BLaER1 treated with 17β-estradiol and CSF1 and Interleukin-3, amounts not matched to agents 10 nM and 100 nM (cell line): ENCODE measurements around the gene NPY1R.

Experiments used
- H3K27ac ChIP-seq, 11 experiments: shearing (Covaris generic); formaldehyde crosslinking; 2 replicates each; pipeline ENCODE4 v1.8.1; 2022
- H3K27me3 ChIP-seq, 11 experiments: shearing (Covaris generic); formaldehyde crosslinking; 2 replicates each; pipeline ENCODE4 v1.8.1; 2022
- H3K36me3 ChIP-seq, 11 experiments: shearing (Covaris generic); formaldehyde crosslinking; 2 replicates each; pipeline ENCODE4 v1.8.1; 2022
- H3K4me1 ChIP-seq, 10 experiments: shearing (Covaris generic); formaldehyde crosslinking; 2 replicates each; pipeline ENCODE4 v1.8.1; 2022
- H3K4me2 ChIP-seq, 11 experiments: shearing (Covaris generic); formaldehyde crosslinking; 2 replicates each; pipeline ENCODE4 v1.8.1; 2022
- H3K4me3 ChIP-seq, 10 experiments: shearing (Covaris generic); formaldehyde crosslinking; 2 replicates each; pipeline ENCODE4 v1.8.1; 2022
- H3K9ac ChIP-seq, 11 experiments: shearing (Covaris generic); formaldehyde crosslinking; 2 replicates each; pipeline ENCODE4 v1.8.1; 2022
- H3K9me3 ChIP-seq, 11 experiments: shearing (Covaris generic); formaldehyde crosslinking; replicated peaks in 1 of 11; 2 replicates each; pipeline ENCODE4 v1.8.1; 2022
- H4K20me1 ChIP-seq, 11 experiments: shearing (Covaris generic); formaldehyde crosslinking; 2 replicates each; pipeline ENCODE4 v1.8.1; 2022
- Cebpa-rat ChIP-seq, 11 experiments: shearing (Covaris generic); IDR thresholded peaks; 2 replicates each; pipeline ENCODE4 v1.8.1; 2022

The NPY1R gene

GRCh38 chr4:163343604-163344146 is 11.3 kb upstream of the NPY1R start, which contains the start of gene NPY5R:
Gene NPY5R (plus strand): TSS chr4:163343892. CDS start chr4:163350274, 6,382 bp downstream.
- no peak within 1 kb of the TSS for H3K27ac ChIP-seq
- H3K36me3 ChIP-seq, result no peaks in the 10 kb centered on the region
- no peaks in the 10 kb centered on the region for H3K27me3 ChIP-seq
- H3K4me2 ChIP-seq, result no peak within 1 kb of the TSS
- no peaks in the 10 kb centered on the region for H3K4me1 ChIP-seq
- no peaks in the 10 kb centered on the region for H4K20me1 ChIP-seq
- no peak within 1 kb of the TSS for H3K4me3 ChIP-seq
- H3K9ac ChIP-seq, result no peak within 1 kb of the TSS
- peaks cover 12 to 18% (median 13%) of the 10 kb centered on the region in 11 experiments for H3K9me3 ChIP-seq
- TF ChIP-seq Cebpa-rat (IDR thresholded peaks at IDR 0.05), result no peak

- Histone ChIP-seq H3K27me3 (no peaks in the 10 kb centered on the region), H3K9ac (no peak overlapping the region), H3K9me3 (peaks cover 14 to 22% (median 19%) of the 10 kb centered on the region in 11 experiments), H3K27ac (no peak overlapping the region), H4K20me1 (no peaks in the 10 kb centered on the region; a peak in 1 of 22 replicates), H3K36me3 (no peaks in the 10 kb centered on the region; a peak in 1 of 22 replicates), H3K4me2 (no peak overlapping the region), H3K4me1 (no peaks in the 10 kb centered on the region), H3K4me3 (no peak overlapping the region)
- TF ChIP-seq Cebpa-rat (IDR thresholded peaks at IDR 0.05), result no peak
Measured at GRCh38 chr4:163335384-163335783, 3.0 kb upstream of the NPY1R start.

GRCh38 chr4:163331629-163332376 is 593 bp downstream of the NPY1R start:
- Histone ChIP-seq H3K9me3 (peaks cover 14 to 22% (median 19%) of the 10 kb centered on the region in 11 experiments), H3K36me3 (no peaks in the 10 kb centered on the region; a peak in 1 of 22 replicates), H3K4me2 (peak overlapping the region in 3 of 11 experiments; percentile 61 to 67 (median 63); a peak in 3 of 22 replicates), H3K4me1 (no peaks in the 10 kb centered on the region), H3K27me3 (no peaks in the 10 kb centered on the region), H3K4me3 (0 out of 20 replicates have a peak overlapping the region, but pooled peaks of 2 of the 10 experiments have one; percentile 37 to 49), H3K9ac (no peak overlapping the region), H3K27ac (no peak overlapping the region), H4K20me1 (no peaks in the 10 kb centered on the region; a peak in 1 of 22 replicates)
- no peak for TF ChIP-seq Cebpa-rat (IDR thresholded peaks at IDR 0.05)

DNA sequence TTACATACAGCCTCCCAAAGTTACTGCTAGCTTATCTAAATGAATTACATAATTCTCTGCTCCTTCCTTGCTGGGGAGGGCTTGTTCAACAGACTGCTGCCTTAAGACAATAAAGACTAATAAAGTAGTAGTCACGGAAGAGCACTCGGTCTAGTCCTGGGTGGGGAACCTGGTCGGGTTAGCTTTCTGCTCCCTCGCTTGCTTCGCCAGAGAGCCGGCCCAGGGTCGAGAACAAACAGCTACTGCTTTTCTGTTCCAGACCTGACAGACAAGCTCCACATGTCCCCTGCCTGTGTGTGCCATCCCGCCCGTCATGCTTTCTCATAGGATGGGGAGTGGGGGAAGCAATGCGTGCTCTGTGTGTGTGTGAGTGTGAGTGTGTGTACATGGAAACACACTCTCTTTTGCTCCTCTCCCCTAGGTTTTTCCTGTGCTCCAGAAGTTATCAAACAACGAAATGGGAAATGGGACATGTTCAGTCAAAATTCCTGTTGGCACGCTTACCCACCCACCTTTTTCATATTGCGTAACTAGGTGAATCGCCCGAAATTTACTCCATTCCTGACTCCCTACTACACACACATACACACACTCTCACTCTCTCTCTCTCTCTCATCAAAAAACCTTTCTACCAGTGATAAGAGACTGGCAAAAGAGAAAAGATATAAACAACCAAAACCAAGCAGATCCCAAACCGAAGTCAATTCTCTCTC is 1.3 kb downstream of the NPY1R start:
- no peaks in the 10 kb centered on the region; a peak in 1 of 22 replicates for H3K36me3 ChIP-seq
- H3K4me1 ChIP-seq, result no peaks in the 10 kb centered on the region
- H3K9ac ChIP-seq, result no peak overlapping the region
- H3K4me3 ChIP-seq, result no peak overlapping the region
- no peaks in the 10 kb centered on the region; a peak in 1 of 22 replicates for H4K20me1 ChIP-seq
- no peaks in the 10 kb centered on the region for H3K27me3 ChIP-seq
- no peak overlapping the region for H3K4me2 ChIP-seq
- TF ChIP-seq Cebpa-rat (IDR thresholded peaks at IDR 0.05), result peak in 2 of 11 experiments; percentile 9 to 66; a peak in 1 of 22 replicates
- H3K27ac ChIP-seq, result no peak overlapping the region
- H3K9me3 ChIP-seq, result peaks cover 14 to 22% (median 19%) of the 10 kb centered on the region in 11 experiments

DNA sequence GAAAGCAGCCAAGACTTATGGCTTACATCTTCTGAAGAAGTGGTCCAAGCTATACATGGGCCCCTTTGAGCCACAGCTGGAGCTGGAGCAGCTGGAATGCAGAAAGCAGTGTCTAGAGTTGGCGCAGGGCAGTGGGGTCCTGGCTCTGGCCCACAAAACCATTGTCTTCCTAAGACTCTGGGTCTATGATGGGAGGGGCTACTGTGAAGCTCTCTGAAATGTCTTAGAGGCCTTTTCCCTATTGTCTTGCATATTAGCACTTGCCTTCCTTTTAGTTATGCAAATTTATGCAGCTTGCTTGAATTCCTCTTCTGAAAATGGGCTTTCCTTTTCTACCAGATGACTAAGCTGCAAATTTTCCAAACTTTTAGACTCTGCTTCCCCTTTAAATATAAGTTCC is 15.3 kb downstream of the NPY1R start:
- Histone ChIP-seq H4K20me1 (no peaks in the 10 kb centered on the region), H3K4me3 (no peak overlapping the region), H3K9ac (no peak overlapping the region), H3K9me3 (peaks cover 16 to 28% (median 23%) of the 10 kb centered on the region in 11 experiments), H3K27me3 (no peaks in the 10 kb centered on the region), H3K27ac (no peak overlapping the region), H3K4me1 (no peaks in the 10 kb centered on the region), H3K4me2 (no peak overlapping the region), H3K36me3 (no peaks in the 10 kb centered on the region)
- TF ChIP-seq Cebpa-rat (IDR thresholded peaks at IDR 0.05), result no peak

DNA sequence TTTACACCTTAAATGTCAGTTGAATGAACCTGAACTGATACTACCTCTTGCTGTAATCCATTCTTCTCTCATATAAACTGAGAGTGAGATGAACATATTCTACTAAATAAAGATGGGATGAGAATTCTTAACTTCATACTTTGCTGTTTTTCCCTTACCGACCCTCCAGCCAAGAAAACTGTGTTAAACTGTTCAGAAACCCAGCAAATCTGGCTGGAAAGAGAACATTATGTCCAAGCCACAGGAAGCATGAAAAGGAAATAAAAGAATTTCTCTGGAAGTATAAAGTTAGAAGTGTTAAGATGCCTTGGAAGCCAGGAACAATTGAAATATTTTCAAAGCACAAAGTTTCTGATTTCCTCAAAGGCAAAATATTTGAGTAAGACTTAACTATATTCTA is 22.9 kb downstream of the NPY1R start:
- TF ChIP-seq Cebpa-rat (IDR thresholded peaks at IDR 0.05), result no peak
- no peaks in the 10 kb centered on the region for H3K4me1 ChIP-seq
- no peak overlapping the region for H3K4me2 ChIP-seq
- no peak overlapping the region for H3K4me3 ChIP-seq
- no peaks in the 10 kb centered on the region for H4K20me1 ChIP-seq
- H3K36me3 ChIP-seq, result no peaks in the 10 kb centered on the region
- H3K27me3 ChIP-seq, result no peaks in the 10 kb centered on the region
- no peak overlapping the region for H3K27ac ChIP-seq
- no peaks in the 10 kb centered on the region for H3K9me3 ChIP-seq
- H3K9ac ChIP-seq, result no peak overlapping the region

DNA sequence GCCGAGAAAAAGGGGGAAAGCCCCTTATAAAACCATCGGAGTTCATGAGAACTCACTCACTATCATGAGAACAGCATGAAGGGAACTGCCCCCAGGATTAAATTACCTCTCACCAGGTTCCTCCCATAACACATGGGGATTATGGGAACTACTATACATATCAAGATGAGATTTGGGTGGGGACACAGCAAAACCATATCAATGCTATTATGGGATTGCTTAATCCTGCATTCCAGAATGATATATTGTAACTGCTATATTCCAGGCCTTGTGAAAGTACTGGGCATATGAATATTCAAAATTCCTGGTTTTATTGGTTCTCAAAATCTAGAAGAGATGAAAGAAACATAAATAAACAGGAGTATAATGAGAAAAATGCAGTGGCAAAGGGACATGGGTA is 29.3 kb downstream of the NPY1R start:
- Histone ChIP-seq H3K9me3 (no peaks in the 10 kb centered on the region), H3K36me3 (no peaks in the 10 kb centered on the region), H3K27ac (no peak overlapping the region), H4K20me1 (no peaks in the 10 kb centered on the region), H3K4me3 (no peak overlapping the region), H3K9ac (no peak overlapping the region), H3K4me1 (no peaks in the 10 kb centered on the region), H3K4me2 (no peak overlapping the region), H3K27me3 (no peaks in the 10 kb centered on the region)
- TF ChIP-seq Cebpa-rat (IDR thresholded peaks at IDR 0.05), result no peak

DNA sequence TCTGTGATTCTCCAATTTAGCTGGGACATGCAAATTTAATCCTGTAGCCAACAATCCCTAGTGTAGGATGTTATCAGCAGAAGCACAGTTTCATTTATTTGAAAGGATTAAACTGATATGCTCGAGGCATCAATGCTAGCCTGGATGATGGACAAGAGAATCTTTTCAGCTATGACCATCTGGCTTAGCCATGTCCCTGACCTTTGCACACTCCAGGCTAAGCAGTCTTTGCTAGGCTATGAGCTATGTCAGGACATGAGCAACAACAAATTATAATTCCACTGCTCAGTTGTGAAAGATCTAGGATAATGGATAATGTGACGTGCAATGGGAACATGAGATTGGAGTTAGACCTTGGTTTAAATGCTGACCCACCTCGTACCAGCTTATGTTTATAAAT is 32.0 kb downstream of the NPY1R start:
- H3K27me3 ChIP-seq, result no peaks in the 10 kb centered on the region
- H3K9me3 ChIP-seq, result no peaks in the 10 kb centered on the region
- H3K36me3 ChIP-seq, result no peaks in the 10 kb centered on the region
- H4K20me1 ChIP-seq, result no peaks in the 10 kb centered on the region
- no peak overlapping the region for H3K9ac ChIP-seq
- no peak for TF ChIP-seq Cebpa-rat (IDR thresholded peaks at IDR 0.05)
- H3K27ac ChIP-seq, result no peak overlapping the region
- H3K4me3 ChIP-seq, result no peak overlapping the region
- no peak overlapping the region for H3K4me2 ChIP-seq
- no peaks in the 10 kb centered on the region for H3K4me1 ChIP-seq

- Histone ChIP-seq H3K36me3 (no peaks in the 10 kb centered on the region), H3K9me3 (no peaks in the 10 kb centered on the region), H3K27me3 (no peaks in the 10 kb centered on the region), H3K4me1 (no peaks in the 10 kb centered on the region), H3K4me3 (no peak overlapping the region), H3K27ac (no peak overlapping the region), H3K4me2 (no peak overlapping the region), H3K9ac (no peak overlapping the region), H4K20me1 (no peaks in the 10 kb centered on the region)
- TF ChIP-seq Cebpa-rat (IDR thresholded peaks at IDR 0.05), result no peak
Measured at GRCh38 chr4:163295138-163295537, 37.3 kb downstream of the NPY1R start.
